Fibroblast of lung (primary cell): Measurements from ENCODE around the gene SNAP23. TPM values are rescaled to one million over a fixed set of nuclear protein-coding genes. Genes with fewer than 3 reads are reported as not detected.

Experiments used
- DNase-seq, 2 donors: peaks; one replicate each; pipeline versions ENCODE4 v3.0.0 to v3.0.0-alpha.2; 2010; ENCODE audit warnings: low read depth in 2 of 2
- H2AFZ ChIP-seq: 2 replicates; pipeline ENCODE4 v1.5.1; 2012; ENCODE audit warnings: low read length, control low read depth, inconsistent platforms
- H3K27ac ChIP-seq: 2 replicates; pipeline ENCODE4 v1.5.1; 2011; ENCODE audit warnings: low read length, control low read depth; ENCODE audit not compliant: insufficient read depth
- H3K27me3 ChIP-seq: 2 replicates; pipeline ENCODE4 v1.5.1; 2011; ENCODE audit warnings: mild to moderate bottlenecking, low read length; ENCODE audit not compliant: control insufficient read depth, insufficient read depth
- H3K36me3 ChIP-seq: 2 replicates; pipeline ENCODE4 v1.5.1; 2011; ENCODE audit warnings: low read length; ENCODE audit not compliant: control insufficient read depth, insufficient read depth
- H3K4me1 ChIP-seq: 2 replicates; pipeline ENCODE4 v1.5.1; 2011; ENCODE audit warnings: low read length; ENCODE audit not compliant: control insufficient read depth, insufficient read depth; ENCODE audit errors: extremely low read depth
- H3K4me2 ChIP-seq: 2 replicates; pipeline ENCODE4 v1.5.1; 2011; ENCODE audit warnings: low read length, control low read depth; ENCODE audit not compliant: insufficient read depth; ENCODE audit errors: extremely low read depth
- H3K4me3 ChIP-seq, 4 experiments: fragments of 200-600 bp in 1 of 4; sonication (generic) in 1 of 4; replicated peaks in 1 of 4; 2 replicates each; pipeline ENCODE4 v1.5.1; 2011 to 2016; ENCODE audit warnings: low read length in 4 of 4, low read depth in 3 of 4, mild to moderate bottlenecking in 3 of 4, control low read depth in 2 of 4, inconsistent platforms in 1 of 4, mixed read lengths in 1 of 4; ENCODE audit not compliant: insufficient read depth in 1 of 4; ENCODE audit errors: control extremely low read depth in 1 of 4
- H3K79me2 ChIP-seq: 2 replicates; pipeline ENCODE4 v1.5.1; 2012; ENCODE audit warnings: mild to moderate bottlenecking, low read length, inconsistent platforms; ENCODE audit not compliant: control insufficient read depth, insufficient read depth
- H3K9ac ChIP-seq: 2 replicates; pipeline ENCODE4 v1.5.1; 2011; ENCODE audit warnings: mild to moderate bottlenecking, low read length, control low read depth; ENCODE audit not compliant: insufficient read depth
- H3K9me3 ChIP-seq: 2 replicates; pipeline ENCODE4 v1.5.1; 2012; ENCODE audit warnings: low read depth, low read length; ENCODE audit not compliant: control insufficient read depth, insufficient read depth
- H4K20me1 ChIP-seq: 2 replicates; pipeline ENCODE4 v1.5.1; 2011; ENCODE audit warnings: low read length; ENCODE audit not compliant: control insufficient read depth, insufficient read depth; ENCODE audit errors: extremely low read depth
- CTCF ChIP-seq, 2 donors: IDR thresholded peaks in 1 of 2; conservative IDR thresholded peaks in 1 of 2; 1 replicate in 1 of 2; 2 replicates in 1 of 2; pipeline ENCODE4 v1.5.1; 2011 to 2012; ENCODE audit warnings: low read length in 2 of 2, control low read depth in 1 of 2, inconsistent platforms in 1 of 2, low read depth in 1 of 2, mild to moderate bottlenecking in 1 of 2
- EZH2 ChIP-seq: IDR thresholded peaks from 2 replicates; pipeline ENCODE4 v1.5.1; 2012; ENCODE audit warnings: low read length, control low read depth, mild to moderate bottlenecking; ENCODE audit errors: missing control alignments
- polyA plus RNA-seq, 2 donors: library from polyadenylated mRNA; depleted of rRNA in 1 of 2; stranded (reverse) in 1 of 2; unstranded in 1 of 2; fragments of >200 nt; gene quantifications; 2 replicates each; pipeline ENCODE4 v1.2.1, GENCODE V29; 2011 to 2012; ENCODE audit warnings: missing spikeins in 1 of 2
- total RNA-seq: library from RNA; depleted of rRNA; stranded (reverse); fragments of >200 nt; gene quantifications from 2 replicates; pipeline ENCODE4 v1.2.1, GENCODE V29; 2014

Gene SNAP23
- total and polyA plus RNA-seq, 2 donors (not counting 1 experiment from before 2014, with no cell fraction given), result 80.9 to 84.6 TPM

DNA sequence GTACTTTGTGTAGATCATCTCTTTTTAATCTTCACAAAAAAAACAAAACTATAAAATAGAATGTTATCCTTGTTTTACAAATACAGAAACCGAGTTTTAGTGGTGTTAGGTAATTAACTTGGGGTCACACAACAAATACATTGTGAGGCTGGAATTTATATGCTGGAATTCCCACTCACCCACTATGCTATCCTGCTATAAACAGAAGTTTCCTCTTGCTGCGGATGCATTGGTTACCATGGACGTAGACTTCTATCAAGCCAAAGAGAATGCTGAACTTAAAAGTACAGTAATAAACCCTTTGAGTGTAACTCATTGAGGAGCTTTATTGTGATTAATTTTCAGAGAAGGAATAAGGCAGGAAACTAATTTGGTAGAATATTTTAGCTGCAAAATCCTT, 9.2 kb downstream of the SNAP23 start:
- no peak overlapping the region for H3K4me2 ChIP-seq
- no peaks in the 10 kb centered on the region for H4K20me1 ChIP-seq

DNA sequence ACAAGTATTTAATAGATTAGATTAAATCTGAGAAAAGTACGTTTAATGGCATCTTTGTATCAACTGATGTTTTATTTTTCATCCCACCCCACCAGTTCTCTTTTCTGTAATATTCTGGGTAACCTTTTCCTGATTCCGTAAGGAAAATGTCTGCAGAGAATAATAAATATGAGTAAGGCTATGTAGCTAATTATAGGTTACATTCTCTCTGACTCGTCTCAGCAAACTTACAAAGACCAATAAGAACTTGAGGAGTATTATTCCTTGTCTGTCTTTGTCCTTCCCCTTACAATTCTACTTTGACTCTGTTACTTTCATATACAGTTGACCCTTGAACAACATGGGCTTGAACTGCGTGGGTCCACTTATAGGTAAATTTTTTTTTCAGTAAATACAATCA, 12.1 kb downstream of the SNAP23 start:
- H3K9me3 ChIP-seq, result no peaks in the 10 kb centered on the region
- H3K4me3 ChIP-seq, result no peak overlapping the region
- no peak overlapping the region for H2AFZ ChIP-seq
- H3K4me2 ChIP-seq, result no peak overlapping the region
- H3K9ac ChIP-seq, result no peak overlapping the region
- H3K27ac ChIP-seq, result no peak overlapping the region
- DNase-seq, result no peak
- H3K36me3 ChIP-seq, result no peaks in the 10 kb centered on the region
- H3K27me3 ChIP-seq, result no peaks in the 10 kb centered on the region
- peaks cover 5% of the 10 kb centered on the region for H3K79me2 ChIP-seq
- peaks cover 11% of the 10 kb centered on the region for H3K4me1 ChIP-seq
- TF ChIP-seq EZH2, result no peak
- no peak for TF ChIP-seq CTCF (conservative IDR thresholded peaks at IDR 0.05 in 1 of 2, IDR thresholded peaks at IDR 0.05 in 1 of 2; ENCODE audit: low read depth in 1 of 2, low read length in 2 of 2)
- H4K20me1 ChIP-seq, result no peaks in the 10 kb centered on the region

More for the DNA sequence above, 9.2 kb downstream of the SNAP23 start:
- H3K27me3 ChIP-seq, result no peaks in the 10 kb centered on the region
- H3K9ac ChIP-seq, result no peak overlapping the region
- H3K4me1 ChIP-seq, result peaks cover 11% of the 10 kb centered on the region
- TF ChIP-seq CTCF (conservative IDR thresholded peaks at IDR 0.05 in 1 of 2, IDR thresholded peaks at IDR 0.05 in 1 of 2; ENCODE audit: low read depth in 1 of 2, low read length in 2 of 2) (no peak), EZH2 (no peak)
- H3K4me3 ChIP-seq, result no peak overlapping the region
- H3K36me3 ChIP-seq, result no peaks in the 10 kb centered on the region
- H3K79me2 ChIP-seq, result peaks cover 26% of the 10 kb centered on the region
- DNase-seq, result peak in 1 of 2 donors; percentile 10
- no peak overlapping the region for H2AFZ ChIP-seq
- H3K27ac ChIP-seq, result no peak overlapping the region
- no peaks in the 10 kb centered on the region for H3K9me3 ChIP-seq

GRCh38 chr15:42508263-42508690, 12.8 kb downstream of the SNAP23 start:
- no peaks in the 10 kb centered on the region for H3K36me3 ChIP-seq
- TF ChIP-seq CTCF (conservative IDR thresholded peaks at IDR 0.05 in 1 of 2, IDR thresholded peaks at IDR 0.05 in 1 of 2; ENCODE audit: low read depth in 1 of 2, low read length in 2 of 2) (no peak), EZH2 (no peak)
- H4K20me1 ChIP-seq, result no peaks in the 10 kb centered on the region
- peak in 1 of 2 donors; percentile 64 for DNase-seq
- H3K4me1 ChIP-seq, result peaks cover 11% of the 10 kb centered on the region
- H3K27me3 ChIP-seq, result no peaks in the 10 kb centered on the region
- no peak overlapping the region for H3K4me3 ChIP-seq
- H3K27ac ChIP-seq, result peak overlapping the region; percentile 41
- H3K9me3 ChIP-seq, result no peaks in the 10 kb centered on the region
- H3K79me2 ChIP-seq, result no peaks in the 10 kb centered on the region
- H3K9ac ChIP-seq, result no peak overlapping the region
- no peak overlapping the region for H2AFZ ChIP-seq
- H3K4me2 ChIP-seq, result peak overlapping the region; percentile 58
